Spleen (tissue), 7 donors: ENCODE measurements around the gene GRAMD2A.

Source experiments
- POLR2A ChIP-seq, 3 donors: fragments of 450-650 bp; IDR thresholded peaks; one replicate each; pipeline ENCODE4 v1.5.1; 2017; ENCODE audit warnings: antibody characterized with exemption in 3 of 3, mild to moderate bottlenecking in 1 of 3
- TF ChIP-seq, protein P1 (sequence below), 11 experiments: fragments of 200-600 bp in 7 of 11; fragments of 450-650 bp in 4 of 11; sonication (generic) in 4 of 11; IDR thresholded peaks in 8 of 11; conservative IDR thresholded peaks in 3 of 11; 1 replicate in 7 of 11; 2 replicates in 4 of 11; pipeline versions ENCODE4 v1.4.0 to v1.8.0; 2016 to 2021; ENCODE audit warnings: antibody characterized with exemption in 11 of 11, inconsistent platforms in 4 of 11, mild to moderate bottlenecking in 1 of 11
- donor health status: DM: no; HTN: no; CAD: no; lungs with moderate emphysema.
- donor health status: DM: no; HTN: no; CAD: no.
- donor health status: DM: no; HTN: no; CAD: no.

DNA sequence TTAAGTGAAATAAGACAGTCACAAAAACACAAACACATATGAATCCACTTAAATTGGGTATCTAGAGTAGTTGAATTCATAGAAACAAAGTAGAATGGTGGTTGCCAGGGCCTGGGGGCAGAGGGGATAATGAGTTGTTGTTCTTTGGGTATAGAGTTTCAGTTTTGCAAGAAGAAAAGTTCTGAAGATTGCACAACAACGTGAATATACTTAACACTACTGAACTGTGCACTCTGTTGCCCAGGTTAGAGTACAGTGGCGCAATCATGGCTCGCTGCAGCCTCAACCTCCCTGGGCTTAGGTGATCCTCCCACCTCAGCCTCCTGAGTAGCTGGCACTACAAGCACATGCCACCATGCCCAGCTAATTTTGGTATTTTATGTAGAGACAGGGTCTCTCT is 14.9 kb downstream of the GRAMD2A start:
- TF ChIP-seq, protein P1, sequence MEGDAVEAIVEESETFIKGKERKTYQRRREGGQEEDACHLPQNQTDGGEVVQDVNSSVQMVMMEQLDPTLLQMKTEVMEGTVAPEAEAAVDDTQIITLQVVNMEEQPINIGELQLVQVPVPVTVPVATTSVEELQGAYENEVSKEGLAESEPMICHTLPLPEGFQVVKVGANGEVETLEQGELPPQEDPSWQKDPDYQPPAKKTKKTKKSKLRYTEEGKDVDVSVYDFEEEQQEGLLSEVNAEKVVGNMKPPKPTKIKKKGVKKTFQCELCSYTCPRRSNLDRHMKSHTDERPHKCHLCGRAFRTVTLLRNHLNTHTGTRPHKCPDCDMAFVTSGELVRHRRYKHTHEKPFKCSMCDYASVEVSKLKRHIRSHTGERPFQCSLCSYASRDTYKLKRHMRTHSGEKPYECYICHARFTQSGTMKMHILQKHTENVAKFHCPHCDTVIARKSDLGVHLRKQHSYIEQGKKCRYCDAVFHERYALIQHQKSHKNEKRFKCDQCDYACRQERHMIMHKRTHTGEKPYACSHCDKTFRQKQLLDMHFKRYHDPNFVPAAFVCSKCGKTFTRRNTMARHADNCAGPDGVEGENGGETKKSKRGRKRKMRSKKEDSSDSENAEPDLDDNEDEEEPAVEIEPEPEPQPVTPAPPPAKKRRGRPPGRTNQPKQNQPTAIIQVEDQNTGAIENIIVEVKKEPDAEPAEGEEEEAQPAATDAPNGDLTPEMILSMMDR (IDR thresholded peaks at IDR 0.05 in 8 of 11, conservative IDR thresholded peaks at IDR 0.05 in 3 of 11): no peak
- no peak for TF ChIP-seq POLR2A (IDR thresholded peaks at IDR 0.05)
